HL-60/S4 treated with phorbol 12-myristate 13-acetate at 8.2 ng/mL for 4 days and 3 days (cell line): ENCODE data around the gene SH3RF3.

Experiments
- in situ Hi-C: fragments of 300-500 bp; cut with MboI; formaldehyde crosslinking; loops from 2 replicates; pipeline ENCODE4 v1.15.0; 2022; ENCODE audit warnings: low sequenced_read_pairs

SH3RF3 gene

GRCh38 chr2:109173311-109174171 is 44.5 kb downstream of the SH3RF3 start:
- in situ Hi-C loops: no loop called here

GRCh38 chr2:109174214-109174613 is 45.2 kb downstream of the SH3RF3 start:
- in situ Hi-C loops: no loop called here

GRCh38 chr2:109174626-109175349 is 45.8 kb downstream of the SH3RF3 start:
- in situ Hi-C loops: no loop called here

GRCh38 chr2:109175350-109175678 is 46.3 kb downstream of the SH3RF3 start:
- in situ Hi-C loops: no loop called here

- in situ Hi-C loops: no loop called here
Observed at GRCh38 chr2:109176928-109177327, 47.9 kb downstream of the SH3RF3 start.

GRCh38 chr2:109177635-109178034 is 48.6 kb downstream of the SH3RF3 start:
- in situ Hi-C loops: no loop called here

- in situ Hi-C loops: no loop called here
Observed at GRCh38 chr2:109178968-109179367, 50.0 kb downstream of the SH3RF3 start.

- in situ Hi-C loops: no loop called here
Observed at GRCh38 chr2:109180786-109181185, 51.8 kb downstream of the SH3RF3 start.

GRCh38 chr2:109182426-109182825 is 53.4 kb downstream of the SH3RF3 start:
- in situ Hi-C loops: no loop called here

GRCh38 chr2:109183871-109184270 is 54.9 kb downstream of the SH3RF3 start:
- in situ Hi-C loops: no loop called here

- in situ Hi-C loops: no loop called here
Observed at GRCh38 chr2:109184368-109184767, 55.4 kb downstream of the SH3RF3 start.

GRCh38 chr2:109185338-109185737 is 56.3 kb downstream of the SH3RF3 start:
- in situ Hi-C loops: no loop called here

GRCh38 chr2:109185821-109186570 is 57.0 kb downstream of the SH3RF3 start:
- in situ Hi-C loops: no loop called here

- in situ Hi-C loops: no loop called here
Observed at GRCh38 chr2:109186656-109187250, 57.7 kb downstream of the SH3RF3 start.

- in situ Hi-C loops: no loop called here
Observed at GRCh38 chr2:109187711-109188495, 58.9 kb downstream of the SH3RF3 start.

- in situ Hi-C loops: no loop called here
Observed at GRCh38 chr2:109188496-109188890, 59.5 kb downstream of the SH3RF3 start.

GRCh38 chr2:109188898-109189297 is 59.9 kb downstream of the SH3RF3 start:
- in situ Hi-C loops: no loop called here

GRCh38 chr2:109189751-109190150 is 60.7 kb downstream of the SH3RF3 start:
- in situ Hi-C loops: no loop called here

GRCh38 chr2:109193807-109194619 is 65.0 kb downstream of the SH3RF3 start:
- in situ Hi-C loops: no loop called here

GRCh38 chr2:109194620-109194937 is 65.6 kb downstream of the SH3RF3 start:
- in situ Hi-C loops: no loop called here
